NOMO-1 (cell line): ENCODE results near the gene SIGLEC11.
A peak's percentile ranks its signal among the peaks of the same experiment; 100 is the strongest.

ENCODE experiments used
- DNase-seq, 2 experiments: peaks; one replicate each; lab custom pipeline; 2025; ENCODE audit not compliant: unreplicated experiment in 2 of 2; lab: John Stamatoyannopoulos, UW

The SIGLEC11 gene

GRCh38 chr19:49952479-49952836, 8.5 kb downstream of the SIGLEC11 start:
- no peak for DNase-seq

- DNase-seq = no peak
Observed at GRCh38 chr19:49951806-49952478, 9.0 kb downstream of the SIGLEC11 start.

DNA sequence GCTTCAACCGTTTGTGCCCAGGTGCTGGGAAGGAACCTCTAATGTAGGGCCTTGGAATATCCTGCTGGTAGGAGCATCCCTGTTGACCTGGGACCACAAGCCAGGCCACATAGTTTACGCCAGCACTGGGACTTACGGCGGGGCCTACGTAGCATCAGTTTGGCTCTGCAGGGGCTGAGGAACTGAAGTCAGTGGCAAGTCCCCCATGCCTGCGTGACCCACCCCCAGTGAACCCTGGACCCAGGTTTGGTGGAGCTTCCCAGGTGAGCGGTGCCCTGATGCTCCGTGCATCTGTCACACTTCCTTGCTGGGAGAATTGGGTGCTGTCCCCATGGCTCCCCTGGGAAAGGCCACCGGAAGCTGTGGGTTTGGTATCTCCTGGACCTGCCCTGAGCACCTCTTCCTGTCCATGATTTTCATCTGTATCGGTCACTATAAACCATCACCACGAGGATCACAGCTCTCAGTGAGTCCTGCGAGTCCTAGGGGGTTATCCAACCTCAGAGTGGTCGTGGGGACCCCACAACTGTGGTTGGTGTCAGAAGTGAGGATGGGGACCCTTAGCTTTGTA, 9.9 kb downstream of the SIGLEC11 start:
- no peak for DNase-seq

DNA sequence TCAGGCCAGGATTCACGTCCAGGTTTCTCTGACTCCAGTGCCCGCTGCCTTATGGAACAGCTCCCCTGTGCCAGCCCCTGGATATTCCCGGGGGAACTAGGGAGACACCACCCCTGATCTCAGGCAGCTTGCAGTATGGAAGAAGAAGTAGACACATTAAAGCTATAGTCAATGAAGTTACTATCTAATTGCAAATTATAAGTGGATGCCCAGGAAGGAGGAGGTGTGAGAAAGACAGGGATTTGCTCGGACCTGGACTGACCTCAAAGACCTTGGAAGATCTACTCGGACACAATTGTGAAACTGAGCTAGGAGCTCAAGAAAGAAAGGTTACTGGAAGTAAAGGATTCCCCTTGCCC, 10.4 kb downstream of the SIGLEC11 start:
- DNase-seq = no peak

DNA sequence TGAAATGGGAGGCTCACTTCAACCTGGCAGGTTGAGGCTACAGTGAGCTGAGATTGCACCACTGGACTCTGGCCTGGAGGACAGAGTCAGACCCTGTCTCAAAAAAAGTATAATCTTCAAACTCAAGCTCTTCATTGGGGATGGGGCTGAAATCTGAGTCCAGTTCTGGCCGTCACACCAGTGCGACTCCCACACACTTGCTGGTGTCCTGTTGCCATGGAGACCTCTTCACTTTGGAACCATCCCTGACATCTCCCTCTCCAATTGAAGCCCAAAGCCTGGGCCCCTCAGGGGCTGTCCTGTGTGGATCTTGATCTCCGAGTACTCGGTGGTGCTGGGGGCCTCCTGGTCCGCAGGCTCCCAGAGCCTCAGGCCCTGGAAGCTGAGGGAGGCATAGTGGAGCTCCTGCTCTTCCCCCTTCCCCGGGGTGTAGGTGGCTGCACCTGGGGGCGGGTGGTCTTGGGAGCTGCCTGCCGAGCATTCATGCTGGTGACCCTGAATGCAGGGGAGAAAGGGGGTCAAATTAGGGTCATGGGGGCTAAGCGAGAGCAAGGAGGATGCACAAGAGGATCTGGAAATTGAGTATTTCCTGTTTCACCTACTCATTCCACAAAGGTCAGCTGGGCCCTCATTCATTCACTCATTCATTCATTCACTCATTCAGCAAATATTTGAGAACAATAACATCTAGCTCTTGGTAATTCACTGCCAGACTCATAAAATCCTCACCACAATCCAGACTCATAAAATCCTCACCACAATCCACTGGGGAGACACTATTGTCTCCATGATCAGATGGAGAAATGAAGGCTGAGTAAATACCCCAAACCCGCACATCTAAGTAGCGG, 11.0 kb downstream of the SIGLEC11 start:
- DNase-seq = no peak

DNA sequence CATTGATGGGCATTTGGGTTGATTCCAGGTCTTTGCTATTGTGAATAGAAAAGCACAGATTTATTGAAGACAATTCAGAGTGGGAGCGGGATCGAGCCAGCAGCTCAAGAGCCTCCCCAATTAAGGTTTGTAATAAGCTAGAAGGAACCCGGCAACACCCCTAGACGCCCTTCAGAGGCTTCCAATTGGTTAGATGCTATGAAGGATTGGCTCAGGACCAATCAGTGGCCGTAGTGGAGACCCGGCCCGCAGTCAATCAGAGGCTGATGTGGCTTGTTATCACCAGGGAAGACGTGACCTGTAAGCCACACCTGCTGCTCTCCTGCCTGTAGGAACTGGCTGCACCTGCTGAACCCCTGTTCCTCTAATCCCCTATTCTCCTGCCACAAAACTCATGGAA, 14.6 kb downstream of the SIGLEC11 start:
- DNase-seq = no peak

DNA sequence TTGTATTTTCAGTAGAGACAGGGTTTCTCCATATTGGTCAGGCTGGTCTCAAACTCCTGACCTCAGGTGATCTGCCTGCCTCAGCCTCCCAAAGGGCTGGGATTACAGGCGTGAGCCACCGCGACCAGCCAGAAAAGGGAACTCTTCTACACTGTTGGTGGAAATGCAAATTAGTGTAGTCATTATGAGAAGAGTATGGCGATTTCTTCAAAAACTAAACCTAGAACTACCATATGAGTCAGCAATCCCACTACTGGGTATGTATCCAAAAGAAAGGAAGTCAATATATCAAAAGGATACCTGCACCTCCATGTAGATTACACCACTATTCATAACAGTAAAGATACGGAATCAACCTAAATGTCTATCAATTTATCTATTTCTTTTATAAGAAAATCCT, 16.4 kb downstream of the SIGLEC11 start:
- peak; percentile 7 to 24 for DNase-seq

GRCh38 chr19:49940482-49940791, 20.5 kb downstream of the SIGLEC11 start:
- no peak for DNase-seq

- no peak for DNase-seq
Observed at GRCh38 chr19:49939721-49940481, 21.1 kb downstream of the SIGLEC11 start.

DNA sequence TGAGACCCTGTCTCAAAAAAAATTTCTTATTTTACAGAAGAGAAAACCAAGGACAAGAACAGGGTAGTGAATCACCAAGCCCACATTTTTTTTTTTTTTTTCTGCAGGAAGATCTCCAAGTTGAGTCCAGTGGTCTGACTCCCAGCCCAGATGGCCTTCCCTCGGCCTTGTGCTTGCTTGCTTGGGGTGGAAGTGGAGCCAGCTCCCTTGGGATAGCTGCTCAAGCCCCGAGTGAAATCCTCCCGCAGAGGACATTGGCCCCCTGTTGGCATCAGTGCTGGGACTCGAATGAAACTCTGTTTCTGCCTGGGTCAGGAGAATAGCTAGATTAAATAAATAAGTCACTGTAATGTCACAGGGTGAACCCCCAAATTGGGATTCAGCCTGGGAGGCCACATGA, 22.3 kb downstream of the SIGLEC11 start:
- no peak for DNase-seq

GRCh38 chr19:49937750-49938381, 23.1 kb downstream of the SIGLEC11 start:
- peak; percentile 56 to 60 for DNase-seq

DNA sequence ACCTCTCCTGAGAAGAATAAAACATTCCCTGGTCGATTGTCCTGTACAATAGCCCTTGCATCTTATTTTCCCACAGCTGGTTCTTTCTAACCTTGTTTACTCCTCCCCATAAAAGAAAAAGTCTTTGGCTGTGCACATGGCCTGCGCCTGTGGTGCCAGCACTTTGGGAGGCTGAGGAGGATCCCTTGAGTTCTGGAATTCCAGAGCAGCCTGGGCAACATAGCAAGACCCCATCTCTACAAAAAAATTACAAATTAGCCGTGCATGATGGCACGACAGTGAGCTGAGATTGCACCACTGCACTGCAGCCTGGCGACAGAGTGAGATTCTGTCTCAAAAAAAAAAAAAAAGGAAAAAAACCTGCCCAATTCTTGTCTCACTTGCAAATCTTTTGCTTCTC, 24.4 kb downstream of the SIGLEC11 start:
- no peak for DNase-seq

GRCh38 chr19:49933643-49934042, 27.3 kb downstream of the SIGLEC11 start:
- DNase-seq = no peak

DNA sequence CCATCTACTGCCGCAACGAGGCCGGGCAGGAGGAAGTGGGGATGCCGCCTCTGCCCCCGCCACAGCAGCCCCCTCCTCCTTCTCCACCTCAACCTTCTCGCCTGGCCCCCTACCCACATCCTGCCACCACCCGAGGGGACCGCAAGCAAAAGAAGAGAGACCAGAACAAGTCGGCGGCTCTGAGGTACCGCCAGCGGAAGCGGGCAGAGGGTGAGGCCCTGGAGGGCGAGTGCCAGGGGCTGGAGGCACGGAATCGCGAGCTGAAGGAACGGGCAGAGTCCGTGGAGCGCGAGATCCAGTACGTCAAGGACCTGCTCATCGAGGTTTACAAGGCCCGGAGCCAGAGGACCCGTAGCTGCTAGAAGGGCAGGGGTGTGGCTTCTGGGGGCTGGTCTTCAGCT, 28.2 kb downstream of the SIGLEC11 start:
- DNase-seq = no peak

DNA sequence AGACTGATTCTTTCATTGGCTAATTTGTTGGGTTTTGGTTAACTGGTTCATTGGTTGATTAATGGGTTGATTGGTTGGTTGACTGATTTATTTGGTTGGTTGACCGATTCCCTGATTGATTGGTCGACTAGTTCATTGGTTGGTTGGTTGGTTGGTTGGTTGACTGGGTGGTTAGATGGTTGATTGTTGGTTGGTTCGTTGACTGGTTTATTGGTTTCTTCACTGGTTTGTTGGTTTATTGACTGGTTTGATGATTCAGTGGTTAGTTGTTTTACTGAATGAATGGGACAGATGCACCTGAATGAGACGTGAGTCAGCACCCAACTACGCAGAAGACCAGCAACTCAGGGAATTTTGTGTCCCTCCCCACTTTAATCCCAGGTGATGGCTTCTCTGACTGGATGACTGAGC, 28.9 kb downstream of the SIGLEC11 start:
- no peak for DNase-seq

GRCh38 chr19:49931293-49932040, 29.5 kb downstream of the SIGLEC11 start:
- no peak for DNase-seq

DNA sequence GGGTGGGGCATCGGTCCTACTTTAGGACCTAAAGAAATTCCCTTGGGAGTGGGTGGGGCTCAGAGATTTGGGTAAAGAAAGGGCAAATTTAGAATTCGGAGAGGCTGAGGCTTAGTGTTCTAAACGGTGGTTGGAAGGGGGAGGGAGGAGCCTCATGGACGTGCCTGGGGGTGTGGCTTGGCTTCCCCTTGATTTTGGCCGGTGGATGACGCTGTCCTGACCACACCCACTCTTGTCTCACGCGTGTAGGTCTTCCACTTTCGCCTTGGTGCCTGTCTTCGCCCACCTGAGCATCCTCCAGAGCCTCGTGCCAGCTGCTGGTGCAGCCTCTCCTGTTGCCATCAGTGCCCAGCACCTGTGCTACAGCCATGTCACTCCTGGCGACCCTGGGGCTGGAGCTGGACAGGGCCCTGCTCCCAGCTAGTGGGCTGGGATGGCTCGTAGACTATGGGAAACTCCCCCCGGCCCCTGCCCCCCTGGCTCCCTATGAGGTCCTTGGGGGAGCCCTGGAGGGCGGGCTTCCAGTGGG, 30.4 kb downstream of the SIGLEC11 start:
- DNase-seq = no peak

GRCh38 chr19:49929611-49930482, 31.1 kb downstream of the SIGLEC11 start:
- DNase-seq = peak; percentile 89 to 92

DNA sequence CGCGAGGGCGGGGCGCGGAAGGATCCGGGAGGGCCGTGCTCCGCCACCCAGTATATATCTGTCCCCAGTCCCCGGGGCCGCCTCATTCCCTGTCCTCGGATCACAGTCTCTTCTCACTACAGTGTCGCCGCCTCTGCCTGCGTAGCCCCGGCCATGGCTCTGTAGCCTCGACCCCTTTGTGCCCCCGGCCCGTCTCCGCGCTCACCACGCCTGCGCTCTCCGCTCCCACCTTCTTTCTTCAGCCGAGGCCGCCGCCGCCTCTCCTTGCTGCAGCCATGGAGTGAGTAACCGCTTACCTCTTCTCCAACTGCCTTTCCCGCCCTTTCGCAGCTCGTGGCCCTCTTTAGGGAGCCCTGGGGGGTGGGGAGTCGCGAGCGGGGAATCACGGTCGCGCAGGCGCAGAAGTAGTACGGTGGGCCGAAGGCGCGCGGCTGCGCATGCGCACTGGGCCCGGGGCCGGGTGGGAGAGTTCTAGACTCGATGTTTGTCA, 31.8 kb downstream of the SIGLEC11 start, which contains the start of the genes ATF5 and NUP62:
Gene ATF5, plus strand, starts transcription at position 85 of the 490 bp plus-strand sequence. CDS start 1,646 bp downstream, outside the sequence.
Gene NUP62, minus strand, starts transcription at position 384 of the 490 bp plus-strand sequence. CDS start 19,697 bp downstream, outside the sequence.
- peak; percentile 85 to 94 for DNase-seq
